GM18520 (cell line): ENCODE measurements around the gene TPD52L2.
"Not testable (repeated sequence)": the region's sequence is repeated elsewhere in the genome, so short reads cannot be mapped to it uniquely, and the experiment has no call there.

Source experiments
- ATAC-seq: cut with Tn5 transposase; IDR thresholded peaks from one replicate; pipeline ENCODE4 v1.9.1; 2021; ENCODE audit not compliant: unreplicated experiment

The TPD52L2 gene

DNA sequence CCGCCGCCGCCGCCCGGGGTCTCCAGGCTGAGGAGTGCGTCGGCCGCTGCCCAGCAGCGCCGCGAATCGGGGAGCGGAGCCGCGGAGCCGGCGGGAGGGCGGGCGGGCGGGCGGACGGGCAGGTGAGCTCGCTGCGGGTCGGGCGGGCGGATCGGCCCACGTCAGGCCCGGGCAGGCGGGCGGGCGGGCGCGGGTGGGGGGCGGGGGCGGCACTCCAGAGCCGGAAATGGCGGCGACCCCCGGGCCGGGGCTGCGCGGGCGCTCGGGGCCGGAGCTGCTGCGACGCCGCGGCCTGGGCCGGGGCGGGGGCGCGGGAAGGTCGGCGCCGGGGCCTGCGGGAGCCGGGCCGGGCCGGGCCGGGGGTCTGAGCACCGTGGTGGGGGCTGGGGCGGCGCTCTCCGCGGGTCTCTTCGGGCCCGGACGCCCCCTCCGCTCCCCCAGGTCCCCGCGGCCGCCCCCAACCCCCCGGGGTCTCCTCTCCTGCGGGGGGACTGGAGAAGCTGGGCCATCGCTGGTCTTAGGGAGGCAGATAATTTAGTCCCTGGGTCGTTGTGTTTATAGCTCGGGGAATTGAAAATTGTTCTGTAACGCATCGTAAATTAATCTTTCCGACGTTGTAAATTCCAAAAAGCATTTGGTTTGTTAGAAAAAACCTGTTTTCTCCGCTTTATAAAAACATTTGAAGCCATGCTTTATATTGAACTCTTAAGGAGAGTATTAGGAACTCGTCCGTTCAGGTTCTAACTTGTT is 30.3 kb downstream of the TPD52L2 start:
- no peak for ATAC-seq

DNA sequence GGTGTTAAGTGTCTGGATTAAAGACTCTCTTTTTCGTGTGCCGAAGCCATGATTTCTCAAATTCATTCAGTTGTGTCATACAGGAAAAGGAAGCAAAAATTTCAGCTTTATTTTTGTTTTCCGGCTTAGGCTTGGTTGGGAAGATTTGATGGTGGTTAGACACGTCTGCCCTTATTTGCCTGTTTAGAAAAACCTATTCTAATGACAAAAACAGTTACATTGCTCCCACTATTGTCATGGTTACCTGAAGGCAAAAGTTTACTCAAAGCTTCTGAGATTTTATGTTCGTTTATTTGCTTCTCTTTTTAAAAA is 30.8 kb downstream of the TPD52L2 start:
- no peak for ATAC-seq

DNA sequence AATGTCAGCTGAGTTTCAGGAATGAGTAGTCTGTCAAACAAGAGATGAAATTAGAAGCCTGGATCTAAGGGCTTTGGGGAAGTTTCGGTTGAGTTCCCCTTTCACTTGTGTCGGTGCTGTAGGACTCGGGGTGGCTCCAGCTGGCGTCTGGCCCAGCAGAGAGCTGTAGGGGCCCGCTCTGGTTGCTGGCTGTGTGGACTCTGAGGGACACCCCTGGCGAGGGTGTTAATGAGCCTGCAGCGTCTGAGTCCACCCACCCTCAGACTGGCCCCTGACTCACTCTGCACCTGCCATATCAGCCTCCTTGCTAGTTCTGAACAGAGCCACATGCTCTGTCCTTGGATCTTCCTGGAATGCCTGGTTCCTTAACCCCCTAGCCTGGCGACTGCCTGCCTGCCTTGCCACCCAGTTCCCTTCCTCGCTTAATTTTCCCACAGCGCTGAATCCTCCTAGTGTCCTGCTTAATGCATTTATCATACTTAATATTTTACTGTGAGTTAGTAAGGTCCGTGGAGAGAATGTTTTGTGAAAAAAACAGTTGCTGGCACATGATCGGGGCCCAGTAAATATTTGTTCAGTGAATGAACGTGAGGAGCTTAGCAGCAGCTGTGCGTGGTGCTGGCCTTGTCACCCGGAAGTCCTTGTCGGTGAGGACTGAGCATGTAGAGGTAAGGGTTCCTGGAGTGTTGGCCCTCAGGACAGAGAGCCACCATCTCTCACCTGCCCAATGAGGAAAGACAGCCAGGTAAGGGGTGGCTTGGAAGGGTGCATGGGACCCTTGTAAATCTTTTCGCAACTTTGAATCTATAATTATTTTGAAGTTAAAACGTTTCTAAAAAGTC is 31.4 kb downstream of the TPD52L2 start:
- ATAC-seq: no peak

DNA sequence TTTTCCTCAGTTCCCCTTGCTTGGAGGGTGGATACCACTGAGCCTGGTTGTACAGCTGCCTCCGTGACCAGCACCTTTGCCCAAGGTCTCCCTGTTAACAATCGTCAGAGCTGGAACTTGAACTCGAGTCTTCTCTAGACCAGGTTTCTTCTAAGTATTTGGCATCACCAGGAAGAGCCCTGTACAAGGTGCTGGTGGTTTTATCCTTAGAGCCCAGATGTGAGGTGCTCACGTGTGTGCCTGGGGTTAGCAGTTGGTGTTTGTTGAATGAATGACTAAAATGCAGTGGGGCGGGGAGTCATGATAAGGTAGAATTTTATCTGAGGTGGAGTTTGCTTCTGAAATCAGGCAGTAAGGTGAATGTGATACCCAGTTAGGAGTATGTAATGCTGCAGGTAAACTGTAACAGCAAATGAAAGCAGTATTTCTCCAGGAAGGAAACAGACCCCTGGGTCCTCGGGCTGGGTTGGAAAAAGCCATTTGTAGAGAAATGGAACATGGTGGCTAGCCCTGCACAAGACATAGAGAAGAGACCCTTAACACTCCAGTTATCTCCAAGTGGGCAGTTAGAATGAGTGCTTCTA is 33.0 kb downstream of the TPD52L2 start:
- no peak for ATAC-seq

DNA sequence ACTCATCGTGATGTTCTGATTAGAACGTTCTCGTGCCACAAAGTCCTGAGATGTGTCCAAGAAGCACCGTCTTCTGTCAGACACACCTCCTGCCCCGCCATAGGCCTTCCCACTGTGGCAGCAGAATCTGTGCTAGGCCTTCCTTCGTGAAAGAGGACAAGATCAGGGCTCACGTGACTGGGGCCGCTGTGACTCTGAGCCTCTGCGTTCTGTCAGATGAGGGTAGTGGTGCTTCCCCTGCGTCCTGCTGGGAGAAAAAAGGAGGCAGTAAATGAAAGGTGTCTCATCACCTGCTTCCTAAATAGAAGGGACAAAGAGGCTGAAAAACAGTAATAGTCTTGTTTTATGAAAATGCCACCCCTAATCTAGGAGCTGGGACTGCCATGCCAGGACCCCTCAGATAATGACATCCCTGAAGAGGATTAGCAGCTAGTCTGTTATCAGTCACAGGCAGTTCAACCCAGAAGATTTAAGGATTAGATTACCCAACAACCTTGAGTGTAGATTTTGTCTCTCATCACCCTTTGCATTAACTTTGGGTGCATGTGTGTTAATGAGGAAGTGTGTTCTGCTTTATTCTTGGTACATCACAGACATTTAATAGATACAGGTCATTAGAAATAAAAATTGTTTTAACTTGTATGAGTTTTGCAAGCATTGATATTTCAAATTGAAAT is 34.0 kb downstream of the TPD52L2 start:
- no peak for ATAC-seq

DNA sequence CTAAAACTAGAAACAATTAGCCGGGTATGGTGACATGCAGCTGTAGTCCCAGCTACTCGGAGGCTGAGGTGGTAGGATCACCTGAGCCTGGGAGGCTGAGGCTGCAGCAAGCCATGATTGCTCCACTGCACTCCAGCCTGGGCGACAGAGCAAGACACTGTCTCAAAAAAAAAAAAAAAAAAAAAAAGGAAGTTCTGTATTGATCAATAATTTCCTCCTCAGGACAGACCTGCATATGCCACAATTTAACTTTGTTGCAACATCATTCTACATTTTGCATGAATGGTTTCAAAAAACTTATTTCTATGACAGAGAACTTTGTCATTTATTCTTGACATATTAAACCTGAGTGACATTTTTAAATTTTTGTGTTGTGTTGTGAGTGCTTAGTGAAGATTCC is 35.3 kb downstream of the TPD52L2 start:
- no peak for ATAC-seq

DNA sequence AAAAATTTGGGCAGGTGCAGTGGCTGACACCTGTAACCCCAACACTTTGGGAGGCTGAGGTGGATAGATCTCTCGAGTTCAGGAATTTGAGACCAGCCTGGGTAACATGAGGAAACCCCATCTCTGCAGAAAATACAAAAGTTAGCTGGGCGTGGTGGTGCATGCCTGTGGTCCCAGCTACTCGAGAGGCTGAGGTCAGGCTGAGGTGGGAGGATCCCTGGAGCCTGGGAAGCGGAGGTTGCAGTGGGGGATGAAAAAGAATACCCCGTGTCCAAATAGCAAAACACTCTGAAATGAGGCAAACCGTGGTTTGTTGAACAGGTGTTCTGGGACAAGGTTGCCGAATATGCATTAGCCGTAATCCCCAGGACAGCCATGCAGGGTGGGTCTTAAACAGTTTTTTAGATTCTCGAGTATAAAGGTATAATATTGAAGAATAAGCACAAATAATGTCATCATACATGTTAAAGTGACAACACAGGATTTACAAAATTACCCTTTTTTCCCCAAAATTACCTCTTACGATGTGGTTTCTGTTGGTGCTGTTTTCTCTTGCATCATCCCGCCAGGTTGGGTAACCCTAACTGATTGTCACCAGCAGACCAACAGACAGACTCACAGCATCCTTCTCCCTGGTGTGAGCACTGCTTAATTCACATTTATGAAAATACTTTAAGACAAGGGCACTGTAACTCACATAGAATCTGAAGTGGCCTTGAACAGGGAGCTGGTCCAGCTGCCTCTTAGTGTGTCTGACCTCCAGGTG is 38.9 kb downstream of the TPD52L2 start:
- no peak for ATAC-seq

DNA sequence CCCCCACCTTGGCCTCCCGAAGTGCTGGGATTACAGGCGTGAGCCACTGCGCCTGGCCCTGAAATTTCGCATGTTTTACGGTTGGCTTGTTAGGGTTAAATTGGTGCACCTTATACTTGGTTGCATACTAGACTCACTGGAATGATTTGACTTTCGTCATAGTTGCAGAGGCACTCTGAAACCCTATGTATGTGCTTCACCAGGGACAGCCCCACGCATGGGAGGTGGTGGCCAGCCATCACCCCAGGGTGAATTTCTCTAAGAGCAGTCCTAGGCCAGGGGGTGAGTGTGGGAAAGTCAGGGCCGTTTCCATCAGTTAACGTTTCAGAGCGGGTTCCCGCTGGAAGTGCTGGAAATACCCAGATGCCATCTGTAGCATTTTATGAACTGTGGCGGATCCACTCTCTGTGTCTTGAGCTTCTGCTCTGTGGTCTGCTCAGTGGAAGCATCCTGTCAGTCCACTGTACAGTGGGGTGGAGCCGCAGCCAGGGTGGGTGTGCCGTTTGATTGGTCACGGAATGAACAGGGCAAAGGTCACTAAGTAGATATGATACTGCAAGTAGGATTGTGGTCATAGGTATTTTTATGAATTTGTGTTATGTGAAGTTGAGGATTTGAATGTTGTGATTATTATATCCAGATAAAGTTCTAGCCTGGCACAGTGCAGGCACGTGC is 43.1 kb downstream of the TPD52L2 start:
- ATAC-seq: no peak

DNA sequence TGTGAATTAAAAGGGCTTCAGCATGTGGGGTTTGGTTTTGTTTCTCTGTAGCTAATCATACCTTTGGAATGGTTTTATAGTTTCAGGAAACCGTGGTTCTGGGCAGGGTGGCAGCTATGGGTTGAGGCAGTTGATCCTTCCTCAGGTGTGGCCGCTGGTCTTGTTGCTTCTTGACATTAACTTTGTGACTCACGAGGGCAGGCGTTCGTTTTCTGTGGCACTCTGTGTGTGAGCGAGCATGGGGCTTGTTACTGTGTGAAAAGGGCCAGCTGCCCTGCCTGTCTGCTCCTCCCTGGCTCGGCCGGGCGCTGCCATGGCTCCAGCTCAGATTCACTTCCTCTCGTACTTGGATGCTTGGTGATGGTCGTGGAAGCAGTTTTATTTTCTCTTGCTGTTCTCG is 46.1 kb downstream of the TPD52L2 start:
- ATAC-seq: no peak

DNA sequence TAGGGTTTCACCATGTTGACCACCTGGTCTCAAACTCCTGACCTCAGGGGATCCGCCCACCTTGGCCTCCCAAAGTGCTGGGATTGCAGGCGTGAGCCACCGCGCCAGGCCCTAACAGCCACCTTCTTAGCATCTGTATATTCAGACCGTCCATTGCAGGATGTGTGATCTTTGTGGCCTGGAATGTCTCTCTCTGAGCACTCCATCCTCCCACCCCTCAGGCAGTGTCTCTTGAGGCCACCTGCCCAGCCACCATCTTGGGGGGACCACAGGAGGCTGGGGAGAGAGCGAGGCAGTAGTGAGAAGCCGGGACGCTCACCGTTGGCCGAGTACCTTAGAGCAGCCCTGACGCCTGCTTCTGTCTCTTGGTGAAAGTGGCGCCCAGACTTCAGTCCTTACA is 48.7 kb downstream of the TPD52L2 start:
- ATAC-seq: no peak

DNA sequence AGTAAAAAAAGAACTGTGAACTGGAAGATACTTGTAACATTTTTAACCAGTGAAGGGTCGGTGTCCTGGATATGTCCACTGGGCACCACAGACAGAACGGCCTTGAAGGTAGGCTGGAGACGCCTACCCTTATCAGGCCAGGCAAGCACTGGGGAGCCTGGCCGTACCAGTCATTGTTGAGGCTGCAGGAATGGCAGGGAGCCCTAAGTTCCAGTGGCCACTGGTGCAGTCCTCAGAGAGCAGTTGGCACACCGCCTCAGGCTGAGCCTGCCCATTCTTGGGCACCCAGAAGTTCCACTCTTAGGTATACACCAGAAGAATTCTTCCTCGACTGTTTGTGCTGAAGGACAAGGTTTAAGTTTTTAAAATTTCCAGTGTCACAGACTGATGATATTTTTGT is 50.4 kb downstream of the TPD52L2 start:
- ATAC-seq: no peak

DNA sequence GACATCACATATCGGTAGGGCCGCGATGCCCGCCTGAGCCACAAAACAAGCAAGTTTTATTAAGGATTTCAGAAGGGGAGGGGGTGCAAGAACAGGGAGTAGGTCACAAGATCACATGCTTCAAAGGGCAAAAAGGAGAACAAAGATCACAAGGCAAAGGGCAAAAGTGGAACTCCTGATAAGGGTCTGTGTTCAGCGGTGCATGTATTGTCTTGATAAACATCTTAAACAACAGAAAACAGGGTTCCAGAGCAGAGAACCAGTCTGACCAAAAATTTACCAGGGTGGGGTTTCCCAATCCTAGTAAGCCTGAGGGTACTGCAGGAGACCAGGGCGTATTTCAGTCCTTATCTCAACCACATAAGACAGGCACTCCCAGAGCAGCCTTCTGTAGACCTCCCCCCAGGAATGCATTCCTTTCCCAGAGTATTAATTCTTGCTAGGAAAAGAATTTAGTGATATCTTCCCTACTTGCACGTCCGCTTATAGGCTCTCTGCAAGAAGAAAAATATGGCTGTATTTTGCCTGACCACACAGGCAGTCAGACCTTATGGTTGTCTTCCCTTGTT is 51.4 kb downstream of the TPD52L2 start:
- not testable (repeated sequence) for ATAC-seq

DNA sequence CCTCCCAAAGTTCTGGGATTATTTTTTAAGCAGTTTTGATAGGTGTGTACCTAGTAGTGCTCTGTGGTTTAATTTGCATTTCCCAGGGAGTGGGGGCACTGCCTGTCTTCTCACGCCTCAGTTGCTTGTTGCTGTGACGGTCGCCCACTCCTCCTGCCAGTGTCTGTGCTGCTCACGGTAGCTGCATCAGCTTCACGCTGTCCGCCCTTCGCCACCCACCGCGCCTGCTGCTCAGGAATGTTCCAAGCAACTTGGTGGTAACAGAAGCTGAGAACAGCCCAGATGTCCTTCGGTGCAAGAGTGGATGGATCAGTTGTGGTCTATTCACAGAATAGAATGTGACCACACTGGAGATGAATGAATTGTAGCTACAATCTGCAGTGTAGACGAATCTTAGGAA is 52.7 kb downstream of the TPD52L2 start:
- ATAC-seq: no peak

DNA sequence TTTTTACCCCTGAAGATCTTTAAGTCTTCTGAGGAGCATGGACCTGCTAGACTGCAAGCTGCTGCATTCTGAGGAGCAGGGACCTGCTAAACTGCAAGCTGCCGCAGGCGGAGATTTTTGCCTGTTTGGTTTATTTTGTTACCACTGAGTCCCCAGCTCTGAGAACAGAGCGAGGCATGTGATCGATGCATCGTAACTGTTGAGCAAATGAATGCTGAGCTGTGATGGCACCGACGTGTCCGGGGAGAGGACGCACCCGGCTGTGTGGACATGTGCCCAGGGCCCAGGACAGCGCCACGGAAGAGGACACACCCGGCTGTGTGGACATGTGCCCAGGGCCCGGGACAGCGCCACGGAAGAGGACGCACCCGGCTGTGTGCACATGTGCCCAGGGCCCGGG is 54.1 kb downstream of the TPD52L2 start:
- no peak for ATAC-seq

DNA sequence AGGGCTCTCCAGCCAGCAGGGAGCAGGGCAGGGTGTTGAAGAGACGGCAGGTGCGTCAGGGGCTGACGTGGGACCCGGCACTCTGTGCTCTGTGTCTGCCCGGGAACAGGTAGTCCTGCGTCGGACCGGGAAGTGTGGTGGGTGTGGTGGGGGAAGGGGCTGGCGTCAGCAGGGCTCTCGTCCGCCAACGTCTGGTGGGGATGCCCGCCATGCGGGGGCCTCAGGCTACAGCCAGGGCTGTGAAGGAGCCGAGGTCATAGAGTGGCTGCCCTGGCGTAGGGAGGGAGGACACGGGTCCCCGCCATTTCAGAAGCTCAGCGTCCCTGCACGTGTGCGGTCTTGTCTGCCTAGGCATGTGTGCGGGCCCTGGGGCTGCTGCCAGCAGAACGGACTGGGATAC is 55.2 kb downstream of the TPD52L2 start:
- no peak for ATAC-seq

DNA sequence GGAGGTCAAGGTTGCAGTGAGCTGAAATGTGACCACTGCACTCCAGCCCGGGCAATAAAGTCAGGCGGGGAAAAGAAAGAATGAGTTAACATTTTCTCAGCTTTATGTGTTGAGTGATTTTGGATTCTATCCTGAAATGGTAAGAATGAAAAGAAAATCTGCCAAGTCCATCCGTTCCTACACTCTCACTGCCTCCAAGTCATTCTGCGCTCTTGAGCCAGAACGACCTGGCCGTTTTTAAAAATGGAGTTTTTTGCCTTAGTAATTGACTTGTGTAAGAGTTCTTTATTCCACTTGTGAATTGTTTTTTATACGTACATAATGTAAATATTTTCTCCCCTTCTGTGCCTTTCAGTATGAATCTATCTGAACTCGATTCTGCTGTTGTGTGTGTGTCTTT is 58.6 kb downstream of the TPD52L2 start:
- ATAC-seq: no peak

DNA sequence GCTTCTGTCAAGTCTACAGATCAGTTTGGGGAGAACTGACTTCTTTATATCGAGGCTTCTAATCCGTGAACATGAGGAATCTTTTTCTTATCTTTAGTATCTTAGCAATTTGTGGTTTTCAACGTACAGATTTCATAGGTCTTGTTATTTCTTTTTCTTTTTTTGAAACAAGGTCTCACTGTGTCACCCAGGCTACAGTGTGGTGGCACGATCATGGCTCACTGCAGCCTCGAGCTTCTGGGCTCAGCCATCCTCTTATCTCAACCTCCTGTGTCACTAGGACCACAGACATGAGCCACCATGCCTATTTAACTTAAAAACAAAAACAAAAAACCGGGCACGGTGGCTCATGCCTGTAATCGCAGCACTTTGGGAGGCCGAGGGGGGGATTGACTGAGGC is 59.2 kb downstream of the TPD52L2 start:
- no peak for ATAC-seq

DNA sequence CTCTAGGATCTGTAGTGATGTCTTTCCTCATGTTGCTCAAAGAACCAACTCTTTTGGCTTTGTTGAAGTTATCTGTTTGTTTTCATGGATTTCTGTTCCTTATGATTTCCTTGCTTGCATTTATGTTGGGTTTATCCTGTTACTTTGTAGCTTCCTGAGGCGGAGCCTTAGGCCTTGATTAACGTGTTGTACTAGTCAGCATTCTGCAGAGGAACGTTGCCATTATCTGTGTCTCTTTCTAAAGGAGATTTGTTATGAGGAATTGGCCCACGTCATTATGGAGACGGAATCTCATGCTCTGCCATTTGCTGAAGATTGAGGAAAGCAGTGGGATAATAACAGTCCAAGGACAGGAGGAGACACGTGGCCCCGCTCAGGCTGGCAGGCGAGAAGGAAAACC is 61.2 kb downstream of the TPD52L2 start:
- ATAC-seq: no peak

DNA sequence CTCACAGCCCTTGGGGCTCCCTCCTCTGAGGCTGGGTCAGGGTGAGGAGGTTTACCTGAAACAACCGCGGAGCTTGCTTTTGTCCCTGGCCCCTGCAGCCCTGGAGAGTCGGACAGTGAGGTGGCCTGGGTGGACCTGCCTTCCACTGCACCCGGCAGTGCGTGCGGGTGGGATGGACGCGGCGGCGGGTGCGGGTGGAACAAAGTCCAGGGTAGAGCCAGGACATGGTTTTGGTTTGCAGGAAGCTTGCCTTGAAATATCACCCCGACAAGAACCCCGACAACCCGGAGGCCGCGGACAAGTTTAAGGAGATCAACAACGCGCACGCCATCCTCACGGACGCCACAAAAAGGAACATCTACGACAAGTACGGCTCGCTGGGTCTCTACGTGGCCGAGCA is 64.0 kb downstream of the TPD52L2 start:
- no peak for ATAC-seq

DNA sequence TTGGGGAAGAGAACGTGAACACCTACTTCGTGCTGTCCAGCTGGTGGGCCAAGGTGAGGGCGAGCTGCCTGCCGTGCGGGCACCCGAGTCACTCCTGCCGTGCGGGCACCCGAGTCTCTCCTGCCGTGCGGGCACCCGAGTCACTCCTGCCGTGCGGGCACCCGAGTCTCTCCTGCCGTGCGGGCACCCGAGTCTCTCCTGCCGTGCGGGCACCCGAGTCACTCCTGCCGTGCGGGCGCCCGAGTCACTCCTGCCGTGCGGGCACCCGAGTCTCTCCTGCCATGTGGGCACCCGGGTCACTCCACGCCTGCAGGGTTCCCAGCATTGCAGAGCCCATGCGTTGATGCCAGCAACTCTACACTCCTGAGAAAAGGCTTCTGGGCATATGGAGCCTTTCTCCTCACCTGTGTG is 64.4 kb downstream of the TPD52L2 start:
- ATAC-seq: not testable (repeated sequence)
